ENCODE measurements around the gene KIAA0586.

DNA sequence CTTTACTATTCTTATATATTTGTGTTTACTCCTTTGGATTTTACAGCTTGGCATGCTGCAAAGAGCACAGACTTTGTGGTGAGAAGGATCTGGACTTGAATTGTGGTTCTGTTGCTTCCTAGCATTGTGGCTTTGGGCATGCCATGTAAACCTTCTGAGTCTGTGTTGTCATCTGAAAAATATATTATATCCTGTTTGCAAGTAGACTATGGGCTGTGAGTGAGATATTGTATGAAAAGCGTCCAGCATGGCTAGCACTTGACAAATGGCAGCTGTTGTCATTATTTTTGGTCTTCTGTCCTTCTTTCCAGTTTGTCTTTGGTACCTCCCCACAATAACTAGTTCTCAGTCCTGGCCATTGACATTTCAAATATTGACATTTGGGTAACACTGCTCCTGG, 148.4 kb downstream of the KIAA0586 start:
- TF ChIP-seq, protein P1, sequence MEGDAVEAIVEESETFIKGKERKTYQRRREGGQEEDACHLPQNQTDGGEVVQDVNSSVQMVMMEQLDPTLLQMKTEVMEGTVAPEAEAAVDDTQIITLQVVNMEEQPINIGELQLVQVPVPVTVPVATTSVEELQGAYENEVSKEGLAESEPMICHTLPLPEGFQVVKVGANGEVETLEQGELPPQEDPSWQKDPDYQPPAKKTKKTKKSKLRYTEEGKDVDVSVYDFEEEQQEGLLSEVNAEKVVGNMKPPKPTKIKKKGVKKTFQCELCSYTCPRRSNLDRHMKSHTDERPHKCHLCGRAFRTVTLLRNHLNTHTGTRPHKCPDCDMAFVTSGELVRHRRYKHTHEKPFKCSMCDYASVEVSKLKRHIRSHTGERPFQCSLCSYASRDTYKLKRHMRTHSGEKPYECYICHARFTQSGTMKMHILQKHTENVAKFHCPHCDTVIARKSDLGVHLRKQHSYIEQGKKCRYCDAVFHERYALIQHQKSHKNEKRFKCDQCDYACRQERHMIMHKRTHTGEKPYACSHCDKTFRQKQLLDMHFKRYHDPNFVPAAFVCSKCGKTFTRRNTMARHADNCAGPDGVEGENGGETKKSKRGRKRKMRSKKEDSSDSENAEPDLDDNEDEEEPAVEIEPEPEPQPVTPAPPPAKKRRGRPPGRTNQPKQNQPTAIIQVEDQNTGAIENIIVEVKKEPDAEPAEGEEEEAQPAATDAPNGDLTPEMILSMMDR (IDR thresholded peaks at IDR 0.05), result no peak
- no peak for TF ChIP-seq SIN3A (IDR thresholded peaks at IDR 0.05; ENCODE audit: borderline replicate concordance, low read depth, low read length)
- no peak for TF ChIP-seq RXRA (IDR thresholded peaks at IDR 0.05; ENCODE audit: borderline replicate concordance, low read depth)
- TF ChIP-seq MXI1 (IDR thresholded peaks at IDR 0.05; ENCODE audit: low read depth, low read length), result no peak
- TF ChIP-seq FOXM1 (IDR thresholded peaks at IDR 0.05; ENCODE audit: low read depth), result no peak
- no peak for TF ChIP-seq JUND (IDR thresholded peaks at IDR 0.05)
- no peak for TF ChIP-seq CHD2 (IDR thresholded peaks at IDR 0.05; ENCODE audit: low read length, partially characterized antibody)
- no peak for TF ChIP-seq TAF1 (IDR thresholded peaks at IDR 0.05; ENCODE audit: borderline replicate concordance, low read depth, low read length)
- TF ChIP-seq, protein P2, sequence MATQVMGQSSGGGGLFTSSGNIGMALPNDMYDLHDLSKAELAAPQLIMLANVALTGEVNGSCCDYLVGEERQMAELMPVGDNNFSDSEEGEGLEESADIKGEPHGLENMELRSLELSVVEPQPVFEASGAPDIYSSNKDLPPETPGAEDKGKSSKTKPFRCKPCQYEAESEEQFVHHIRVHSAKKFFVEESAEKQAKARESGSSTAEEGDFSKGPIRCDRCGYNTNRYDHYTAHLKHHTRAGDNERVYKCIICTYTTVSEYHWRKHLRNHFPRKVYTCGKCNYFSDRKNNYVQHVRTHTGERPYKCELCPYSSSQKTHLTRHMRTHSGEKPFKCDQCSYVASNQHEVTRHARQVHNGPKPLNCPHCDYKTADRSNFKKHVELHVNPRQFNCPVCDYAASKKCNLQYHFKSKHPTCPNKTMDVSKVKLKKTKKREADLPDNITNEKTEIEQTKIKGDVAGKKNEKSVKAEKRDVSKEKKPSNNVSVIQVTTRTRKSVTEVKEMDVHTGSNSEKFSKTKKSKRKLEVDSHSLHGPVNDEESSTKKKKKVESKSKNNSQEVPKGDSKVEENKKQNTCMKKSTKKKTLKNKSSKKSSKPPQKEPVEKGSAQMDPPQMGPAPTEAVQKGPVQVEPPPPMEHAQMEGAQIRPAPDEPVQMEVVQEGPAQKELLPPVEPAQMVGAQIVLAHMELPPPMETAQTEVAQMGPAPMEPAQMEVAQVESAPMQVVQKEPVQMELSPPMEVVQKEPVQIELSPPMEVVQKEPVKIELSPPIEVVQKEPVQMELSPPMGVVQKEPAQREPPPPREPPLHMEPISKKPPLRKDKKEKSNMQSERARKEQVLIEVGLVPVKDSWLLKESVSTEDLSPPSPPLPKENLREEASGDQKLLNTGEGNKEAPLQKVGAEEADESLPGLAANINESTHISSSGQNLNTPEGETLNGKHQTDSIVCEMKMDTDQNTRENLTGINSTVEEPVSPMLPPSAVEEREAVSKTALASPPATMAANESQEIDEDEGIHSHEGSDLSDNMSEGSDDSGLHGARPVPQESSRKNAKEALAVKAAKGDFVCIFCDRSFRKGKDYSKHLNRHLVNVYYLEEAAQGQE (IDR thresholded peaks at IDR 0.05; ENCODE audit: low read depth, low read length), result no peak
- TF ChIP-seq, protein P3, sequence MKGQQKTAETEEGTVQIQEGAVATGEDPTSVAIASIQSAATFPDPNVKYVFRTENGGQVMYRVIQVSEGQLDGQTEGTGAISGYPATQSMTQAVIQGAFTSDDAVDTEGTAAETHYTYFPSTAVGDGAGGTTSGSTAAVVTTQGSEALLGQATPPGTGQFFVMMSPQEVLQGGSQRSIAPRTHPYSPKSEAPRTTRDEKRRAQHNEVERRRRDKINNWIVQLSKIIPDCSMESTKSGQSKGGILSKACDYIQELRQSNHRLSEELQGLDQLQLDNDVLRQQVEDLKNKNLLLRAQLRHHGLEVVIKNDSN (IDR thresholded peaks at IDR 0.05; ENCODE audit: borderline replicate concordance, low read depth), result no peak
- no peak for TF ChIP-seq EP300 (IDR thresholded peaks at IDR 0.05; ENCODE audit: borderline replicate concordance in 1 of 2, low read depth in 1 of 2, low read length in 1 of 2)
- no peak for TF ChIP-seq POLR2AphosphoS5 (IDR thresholded peaks at IDR 0.05; ENCODE audit: low read depth, low read length)
- TF ChIP-seq RAD21 (IDR thresholded peaks at IDR 0.05; ENCODE audit: low read length), result no peak
- TF ChIP-seq, protein P4, sequence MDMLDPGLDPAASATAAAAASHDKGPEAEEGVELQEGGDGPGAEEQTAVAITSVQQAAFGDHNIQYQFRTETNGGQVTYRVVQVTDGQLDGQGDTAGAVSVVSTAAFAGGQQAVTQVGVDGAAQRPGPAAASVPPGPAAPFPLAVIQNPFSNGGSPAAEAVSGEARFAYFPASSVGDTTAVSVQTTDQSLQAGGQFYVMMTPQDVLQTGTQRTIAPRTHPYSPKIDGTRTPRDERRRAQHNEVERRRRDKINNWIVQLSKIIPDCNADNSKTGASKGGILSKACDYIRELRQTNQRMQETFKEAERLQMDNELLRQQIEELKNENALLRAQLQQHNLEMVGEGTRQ (IDR thresholded peaks at IDR 0.05; ENCODE audit: borderline replicate concordance, low read depth, low read length), result no peak
